Stimulated activated CD4-positive, alpha-beta T cell treated with anti-CD3 and anti-CD28 coated beads, Interleukin-2, amount 100 ng/mL, for 24 hours (primary cell): Measurements from ENCODE around the gene S100A10.

Experiments used
- DNase-seq, 2 donors: peaks; one replicate each; pipeline ENCODE4 v3.0.0-alpha.2; 2020

Gene S100A10

DNA sequence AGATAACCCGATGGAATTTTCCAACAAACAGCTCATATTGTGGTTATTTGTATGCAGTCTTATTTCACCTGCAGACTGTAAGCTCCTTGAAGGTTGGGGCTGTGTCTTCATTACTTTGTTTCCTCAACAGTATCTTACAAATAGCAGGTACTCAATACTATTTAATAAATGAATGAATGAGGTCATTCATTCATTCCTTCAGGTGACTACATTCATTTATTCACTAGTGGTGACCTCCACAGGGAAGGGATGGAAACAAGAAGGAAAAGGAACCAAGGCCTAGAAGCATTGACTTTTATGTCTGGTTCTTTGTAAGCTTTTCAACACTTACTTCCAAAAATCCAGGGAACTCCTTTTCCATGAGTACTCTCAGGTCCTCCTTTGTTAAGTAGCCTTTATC, 7.9 kb downstream of the S100A10 start:
- no peak for DNase-seq

DNA sequence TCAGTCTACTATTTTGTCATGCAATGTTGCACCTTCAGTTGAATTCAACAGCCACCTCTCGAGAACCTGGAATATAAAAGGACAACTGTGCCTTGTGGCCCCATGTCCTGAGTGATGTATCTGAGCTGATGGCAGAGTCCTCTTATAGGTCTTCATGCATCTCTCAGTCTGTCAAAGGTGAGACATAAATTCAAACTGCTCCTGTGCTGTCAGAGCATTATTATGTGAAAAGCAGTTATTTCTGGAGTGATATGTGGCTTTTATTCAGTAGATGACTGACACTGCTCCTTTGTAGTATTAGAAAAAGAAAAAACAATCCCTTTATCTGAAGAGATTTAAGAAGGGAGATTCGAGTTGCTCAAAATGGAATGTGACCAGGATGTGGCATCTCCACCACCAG, 8.4 kb downstream of the S100A10 start:
- DNase-seq: no peak

DNA sequence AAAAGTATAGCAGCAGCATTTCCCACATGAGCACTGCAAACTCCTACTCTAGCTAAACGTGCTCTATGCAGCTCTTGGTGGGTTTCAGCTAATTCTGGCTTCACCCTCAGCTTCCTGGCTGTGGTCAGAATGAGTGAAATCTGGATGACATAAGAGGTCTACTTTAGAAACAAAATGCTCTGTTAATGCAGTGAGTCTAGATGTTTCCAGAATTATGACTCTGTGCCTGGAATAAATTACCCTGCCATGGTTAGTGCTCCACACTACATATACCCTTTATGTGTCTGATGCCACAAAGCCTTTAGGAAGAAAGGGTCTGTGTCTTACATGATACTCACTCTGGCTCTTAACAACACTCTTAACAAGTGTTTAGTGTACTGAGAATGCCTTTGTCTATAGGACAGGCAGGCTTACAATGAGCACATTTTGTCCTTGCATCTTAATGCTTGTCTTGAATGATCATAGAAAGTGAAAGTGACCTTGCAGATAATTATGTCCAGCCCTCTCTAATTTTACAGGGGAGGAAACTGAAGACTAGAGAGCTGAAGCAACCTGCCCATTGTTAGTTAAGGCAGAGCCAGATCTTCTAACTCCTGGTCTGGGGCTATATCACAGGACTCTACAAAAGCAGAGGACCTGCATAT, 9.2 kb downstream of the S100A10 start:
- peak; percentile 34 to 42 for DNase-seq

DNA sequence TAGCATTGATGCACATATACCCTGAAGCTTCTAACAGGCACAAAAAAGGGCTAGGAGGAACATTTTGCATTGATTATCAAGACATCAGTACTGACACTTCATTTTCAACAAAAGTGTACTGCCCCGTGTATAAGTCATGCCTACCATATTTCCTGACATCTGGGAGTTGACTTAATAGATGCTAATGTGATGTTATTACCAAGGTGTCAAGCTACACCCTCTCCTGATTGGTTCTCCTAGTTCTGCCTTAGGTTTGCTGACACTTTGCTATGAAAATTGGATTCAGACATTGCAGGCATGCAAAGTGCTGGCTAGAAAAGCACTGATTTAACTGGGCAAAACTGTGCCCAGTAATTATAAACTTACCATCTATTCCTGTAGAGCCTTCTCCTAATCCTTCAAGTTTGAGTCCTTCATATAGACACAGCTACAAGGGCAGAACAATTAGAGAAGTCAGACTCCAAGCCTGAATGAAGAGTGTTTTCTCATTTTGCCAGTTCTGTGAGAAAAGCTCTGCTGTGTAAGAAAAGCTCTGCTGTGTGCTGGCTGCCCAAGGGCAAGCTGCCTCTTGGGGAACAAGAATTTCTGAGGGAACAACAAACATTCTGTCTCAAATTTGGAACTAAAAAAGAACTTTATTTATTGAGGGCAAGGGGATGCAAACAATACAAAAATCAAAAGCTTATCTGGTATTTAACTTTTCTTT, 11.2 kb downstream of the S100A10 start:
- DNase-seq: no peak

DNA sequence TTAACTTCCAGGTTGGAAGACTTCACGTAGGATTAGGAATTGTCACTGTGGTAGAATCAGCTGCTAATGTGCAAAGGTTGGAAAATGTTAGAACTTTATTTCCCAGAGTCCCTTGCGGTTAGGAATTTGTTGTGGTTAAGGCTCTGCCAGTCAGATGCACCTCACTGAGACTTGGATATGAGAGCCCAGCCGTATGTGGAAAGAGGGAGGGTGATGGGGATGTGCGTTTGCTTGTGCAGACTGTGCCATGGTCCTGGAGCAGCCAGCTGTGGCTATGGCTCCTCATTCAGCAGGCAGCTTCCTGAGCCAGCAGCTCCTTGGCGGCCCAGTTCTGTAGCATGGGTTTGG, 12.5 kb downstream of the S100A10 start:
- no peak for DNase-seq

DNA sequence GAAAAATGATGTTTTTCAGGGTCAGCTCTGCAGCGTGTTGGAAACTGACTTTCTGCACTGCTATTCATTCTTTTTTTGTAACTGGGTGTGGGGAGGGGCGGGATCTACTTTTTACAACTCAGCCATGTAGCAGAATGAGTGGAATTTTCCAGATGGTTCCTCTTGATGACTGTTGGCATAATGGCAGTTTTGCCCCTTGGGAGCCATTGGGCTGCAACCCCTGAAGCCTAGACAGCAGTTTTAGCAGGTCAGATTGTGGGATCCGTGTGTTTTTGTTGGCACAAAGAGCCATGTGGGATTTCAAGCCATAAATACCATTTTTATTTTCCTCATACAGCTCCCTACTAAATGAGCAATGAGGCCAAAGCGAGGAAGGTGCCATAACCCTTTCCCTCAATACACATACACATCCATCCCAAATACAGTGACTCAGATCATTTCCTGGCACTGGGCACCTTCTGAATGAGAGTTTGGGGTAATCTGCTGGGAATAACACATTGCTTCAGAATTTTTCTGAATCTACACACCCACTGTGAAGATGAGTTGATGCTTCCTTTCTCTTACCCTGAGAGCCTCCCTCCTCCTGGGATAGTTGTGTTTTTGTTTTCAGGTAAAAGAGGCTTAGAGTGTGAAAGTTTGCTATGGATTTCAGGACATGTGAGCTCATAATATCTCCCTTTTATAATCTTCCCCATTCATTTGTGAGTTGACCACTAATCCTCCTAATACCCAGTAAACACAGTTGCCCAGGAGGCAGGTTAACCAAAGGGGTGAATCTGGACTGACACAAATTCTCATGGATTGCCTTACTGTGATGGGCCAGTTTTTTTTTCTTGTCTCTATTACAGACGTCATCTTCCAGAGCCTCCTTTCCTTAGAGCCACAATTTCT, 13.1 kb downstream of the S100A10 start:
- DNase-seq: no peak

DNA sequence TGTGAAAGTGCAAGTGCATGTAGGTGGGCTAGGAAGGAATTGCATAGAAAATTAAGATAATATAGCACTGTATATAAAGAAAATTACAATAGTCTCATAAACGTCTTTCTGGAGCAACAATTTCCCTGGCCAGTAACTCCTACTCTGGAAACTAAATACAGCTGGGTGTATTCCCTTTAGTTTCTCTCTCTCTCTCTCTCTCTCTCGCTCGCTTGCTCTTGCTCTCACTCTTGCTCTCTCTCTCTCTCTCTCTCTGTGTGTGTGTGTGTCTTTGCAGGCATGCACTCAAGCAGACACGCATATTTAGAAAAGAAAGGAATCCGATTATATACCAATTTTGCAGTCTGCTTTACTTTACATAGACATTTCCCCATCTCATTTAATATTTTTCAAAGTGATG, 14.7 kb downstream of the S100A10 start:
- DNase-seq: no peak

DNA sequence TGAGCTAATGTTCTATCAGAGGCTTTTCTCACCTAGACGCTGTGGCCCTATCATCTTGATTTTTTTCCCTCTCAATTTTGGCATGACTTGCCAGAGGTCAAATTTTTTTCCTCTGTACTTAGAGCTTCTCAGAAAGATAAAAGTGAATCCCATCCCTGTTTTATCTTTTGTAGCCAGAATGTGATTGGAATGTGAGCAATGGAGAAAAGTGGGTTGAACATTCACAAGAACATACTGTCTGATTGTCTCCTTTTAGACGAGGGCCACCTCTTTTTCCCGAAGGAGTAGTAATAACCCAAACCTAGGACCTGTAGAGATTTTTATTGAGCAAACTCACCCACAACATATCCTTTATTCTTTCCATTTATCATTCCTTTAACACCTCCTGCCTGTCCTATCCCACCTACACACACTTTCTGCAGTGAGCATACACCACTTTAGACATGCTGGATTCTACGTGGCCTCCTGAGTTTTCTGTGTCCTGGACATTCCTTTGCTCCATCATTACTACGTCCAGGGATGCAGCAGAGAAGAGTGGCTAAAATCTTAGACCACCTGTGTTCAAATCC, 15.9 kb downstream of the S100A10 start:
- no peak for DNase-seq

DNA sequence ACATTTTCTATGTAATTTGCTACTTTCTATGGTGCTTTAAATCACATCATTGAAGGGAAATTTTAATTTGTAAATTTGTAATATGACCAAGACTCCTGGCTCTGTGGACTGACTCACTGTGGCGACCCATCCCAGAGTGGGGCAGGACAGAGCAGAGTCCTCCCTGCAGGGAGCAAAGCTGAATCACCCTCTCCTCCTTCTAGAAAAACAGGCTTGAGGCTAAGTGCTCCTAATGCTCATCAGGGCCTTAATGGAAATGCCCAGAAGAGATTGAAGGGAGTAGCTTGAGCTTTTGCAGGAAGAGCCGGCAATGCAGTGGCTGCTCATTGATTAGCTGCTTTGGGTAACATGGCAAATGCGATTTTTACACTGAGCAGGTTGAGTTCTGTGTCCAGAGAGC, 16.8 kb downstream of the S100A10 start:
- DNase-seq: no peak

DNA sequence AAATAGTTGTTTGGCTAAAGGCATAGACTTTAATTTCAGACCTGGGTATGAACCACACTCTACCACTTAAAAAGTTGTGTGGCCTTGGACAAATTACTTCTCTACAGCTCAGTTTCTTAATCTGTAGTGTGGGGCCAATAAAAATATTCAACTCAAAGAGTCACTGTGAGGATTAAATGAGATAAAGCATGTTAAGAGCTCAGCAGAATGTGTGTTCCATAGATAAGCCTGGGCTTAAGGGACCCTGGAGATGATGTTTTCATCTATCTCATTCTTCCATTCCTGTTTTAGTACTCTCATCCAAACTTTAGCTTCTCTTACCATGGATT, 17.7 kb downstream of the S100A10 start:
- DNase-seq: no peak

DNA sequence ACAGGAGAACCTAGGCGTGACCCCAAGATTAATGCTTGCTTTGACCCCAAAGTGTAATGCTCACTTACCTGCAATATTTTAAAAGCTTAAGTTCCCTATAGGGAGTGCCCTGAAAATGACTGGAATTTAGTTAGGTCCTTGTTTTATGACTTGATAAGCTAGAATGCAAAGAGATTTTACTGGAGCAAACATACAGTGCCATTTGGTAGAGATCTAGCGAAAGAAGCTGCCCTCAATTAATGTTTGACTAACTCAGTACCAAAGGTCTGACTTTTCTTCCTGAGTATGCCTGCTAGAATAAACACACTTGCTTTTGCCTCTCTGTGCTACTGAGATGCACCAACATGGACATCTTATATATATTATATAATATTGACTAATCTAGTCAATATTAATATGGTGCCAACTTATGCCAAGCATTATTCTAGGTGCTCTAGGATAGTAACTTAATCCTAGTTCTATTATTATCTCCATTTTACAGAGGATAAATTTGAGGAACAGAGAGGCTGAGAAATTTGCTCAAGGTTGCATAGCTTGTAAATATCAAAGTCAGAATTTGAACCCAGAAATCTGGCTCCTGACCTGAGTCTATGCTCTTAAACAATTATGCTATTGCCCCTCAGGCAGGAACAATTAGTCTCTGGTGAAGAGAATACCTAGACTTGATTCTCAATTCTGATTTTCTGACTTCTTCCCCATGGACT, 18.2 kb downstream of the S100A10 start:
- DNase-seq: no peak

DNA sequence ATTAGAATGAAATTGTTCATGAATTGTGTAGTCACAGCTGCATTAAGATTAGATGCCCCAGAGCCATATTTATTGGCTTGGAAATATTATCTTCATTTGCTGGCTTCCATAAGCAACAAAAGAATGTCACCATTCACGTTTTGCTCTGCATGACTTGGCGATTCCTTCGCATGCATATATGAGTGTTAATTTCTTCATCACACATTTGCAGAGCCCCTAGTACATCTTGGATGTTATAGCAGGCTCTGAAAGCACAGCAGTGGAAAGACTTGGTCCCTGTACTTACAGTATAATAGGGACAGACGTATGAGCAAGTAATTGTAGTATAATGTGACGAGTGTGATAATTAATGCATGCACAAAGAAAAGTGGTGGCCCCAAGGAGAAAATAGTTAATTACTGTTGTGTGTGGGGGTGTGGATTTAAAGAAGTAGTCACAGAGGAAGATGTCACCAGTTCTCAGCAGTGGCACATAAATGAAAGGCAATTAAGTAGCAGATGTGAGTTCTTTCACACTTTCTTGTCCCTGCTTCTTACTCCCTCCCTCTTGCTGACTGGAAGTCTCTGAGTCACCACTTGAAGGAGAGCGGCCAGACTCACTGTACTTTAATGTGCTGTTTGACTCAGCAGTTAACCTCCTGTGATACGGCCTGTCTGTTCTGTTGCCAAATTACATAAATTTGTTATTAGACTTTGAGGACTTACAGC, 21.0 kb downstream of the S100A10 start:
- peak; percentile 28 to 42 for DNase-seq

DNA sequence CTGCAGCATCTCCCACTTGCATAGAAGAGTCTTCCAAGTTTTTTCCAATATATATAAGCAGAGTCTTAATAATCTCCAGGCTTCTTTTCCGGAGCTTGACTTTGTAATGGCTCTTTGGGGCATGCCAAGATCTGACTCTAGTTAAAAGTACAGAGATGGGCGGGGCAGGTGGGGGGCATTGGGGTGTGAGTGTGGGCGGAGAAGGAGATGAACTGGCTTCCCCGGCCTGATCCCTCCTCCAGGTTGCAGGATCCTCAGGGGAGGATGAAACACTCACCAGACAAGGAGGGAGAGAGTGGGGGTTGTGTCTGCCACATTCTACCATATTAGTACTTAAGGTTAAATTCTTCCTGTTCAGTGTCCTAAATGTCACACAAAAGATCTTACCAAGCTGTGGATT, 23.0 kb downstream of the S100A10 start:
- no peak for DNase-seq

DNA sequence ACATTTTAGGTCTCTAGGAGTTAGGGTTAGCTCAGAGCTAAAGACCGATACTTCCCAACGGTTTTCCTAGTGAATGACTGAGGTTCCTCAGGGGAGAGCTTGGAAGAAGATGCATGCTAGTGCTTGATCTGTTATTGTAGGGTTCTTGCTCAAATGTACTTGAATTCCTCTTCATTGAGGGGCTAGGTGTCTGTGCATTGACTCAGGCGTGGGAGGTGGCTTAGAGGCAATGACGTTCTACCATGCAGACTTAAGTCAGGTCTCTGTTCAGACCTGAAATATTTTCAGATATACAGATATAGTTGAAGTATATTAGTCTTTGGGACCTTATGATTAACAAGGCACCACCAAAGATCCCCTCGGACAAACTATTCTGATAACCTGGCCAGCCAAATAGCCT, 23.5 kb downstream of the S100A10 start:
- no peak for DNase-seq

DNA sequence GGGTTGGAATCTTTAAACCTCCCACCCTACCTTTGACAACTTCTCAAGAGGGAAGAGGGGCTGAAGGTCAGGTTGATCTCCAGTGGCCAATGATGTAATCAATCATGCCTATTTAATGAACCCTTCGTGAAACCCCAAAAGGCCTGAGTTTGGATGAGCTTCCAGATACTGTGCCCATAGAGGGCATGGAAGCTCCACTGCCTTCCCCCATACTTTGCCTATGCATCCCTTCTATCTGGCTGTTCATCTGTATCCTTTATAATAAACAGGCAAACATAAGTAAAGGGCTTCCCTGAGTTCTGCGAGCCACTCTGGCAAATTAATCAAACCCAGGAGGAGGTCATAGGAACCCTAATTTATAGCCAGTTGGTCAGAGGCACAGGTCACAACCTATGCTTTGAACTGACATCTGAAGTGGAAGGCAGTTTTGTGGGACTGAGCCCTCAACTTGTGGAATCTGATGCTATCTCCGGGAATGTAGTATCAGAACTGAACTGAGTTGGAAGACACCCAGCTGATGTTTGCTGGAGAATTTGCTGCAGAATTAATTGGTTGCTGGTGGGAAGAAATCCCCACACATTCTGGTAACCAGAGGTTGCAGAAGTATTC, 24.8 kb downstream of the S100A10 start:
- no peak for DNase-seq

DNA sequence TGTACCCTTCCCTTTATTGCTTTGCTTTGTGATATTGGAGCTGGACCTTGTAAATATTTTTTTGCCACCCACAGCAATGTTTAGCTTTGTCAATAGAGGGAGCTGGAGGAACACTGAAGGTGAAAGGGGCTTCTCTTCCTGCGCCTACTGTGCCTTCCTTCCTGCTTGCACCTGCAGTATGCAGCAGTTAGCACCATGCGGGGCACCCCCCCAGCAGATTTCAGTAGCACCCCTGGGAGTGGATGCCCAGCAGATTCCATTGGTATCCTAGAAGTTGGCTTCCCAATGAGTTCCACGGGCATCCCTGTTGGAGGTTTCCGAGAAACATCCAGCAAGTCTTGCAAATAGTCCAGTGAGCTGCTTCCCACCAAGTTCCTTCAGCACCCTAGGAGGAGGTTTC, 25.6 kb downstream of the S100A10 start:
- DNase-seq: peak; percentile 32 to 48

DNA sequence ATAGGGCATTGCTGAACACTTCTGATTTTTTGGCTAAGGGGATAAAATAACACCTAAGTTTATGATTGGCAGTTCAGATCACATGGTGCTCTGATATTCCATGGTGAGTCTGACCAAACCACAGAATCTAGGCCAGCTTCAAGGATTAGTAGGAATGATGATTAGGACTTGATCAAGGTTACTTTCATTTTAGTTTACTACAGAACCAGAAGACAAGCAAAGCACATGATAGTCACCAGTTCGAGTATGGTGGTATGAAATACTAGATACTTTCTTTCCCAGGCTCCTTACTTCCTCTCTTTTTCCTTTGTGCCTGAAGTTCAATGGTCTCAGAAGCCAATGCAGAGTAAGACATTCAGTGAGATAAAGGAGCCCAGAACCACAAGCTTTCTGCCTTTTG, 26.6 kb downstream of the S100A10 start:
- DNase-seq: no peak

DNA sequence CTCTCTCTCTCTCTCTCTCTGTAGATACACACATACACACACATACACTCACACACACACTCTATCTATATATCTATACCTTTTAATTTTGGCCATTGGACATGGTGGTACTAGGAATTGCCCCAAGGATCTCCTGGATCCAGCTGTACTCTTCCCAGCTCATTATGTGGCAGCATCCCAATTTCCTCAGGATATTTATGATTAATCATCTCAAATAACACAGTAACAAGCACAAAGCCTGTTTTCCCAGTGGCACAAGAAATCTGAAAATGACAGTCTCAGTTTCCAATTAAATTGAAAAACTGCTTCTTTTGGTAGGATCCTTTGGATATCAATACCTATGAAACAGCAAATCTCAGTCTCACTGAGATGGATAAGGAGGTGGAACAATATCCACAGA, 27.6 kb downstream of the S100A10 start:
- no peak for DNase-seq

DNA sequence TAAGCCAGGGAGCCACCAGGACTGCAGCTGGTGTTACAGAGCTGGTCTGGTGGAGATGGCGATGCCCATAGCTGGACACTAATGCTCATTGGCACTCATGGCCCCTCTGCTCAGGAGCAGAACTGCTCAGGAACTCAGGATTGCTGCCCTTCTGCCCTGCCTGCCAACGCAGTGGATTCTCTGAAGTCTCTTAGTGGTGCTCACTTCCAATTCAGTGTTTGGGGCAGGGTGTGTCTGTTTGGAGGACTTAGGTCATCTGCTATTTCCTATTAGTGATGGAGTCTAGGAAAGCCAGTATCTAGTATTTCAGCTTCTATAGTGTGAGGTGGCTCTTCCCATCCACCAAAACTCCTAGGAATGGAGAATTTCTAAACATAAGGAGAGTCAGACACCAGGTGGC, 29.1 kb downstream of the S100A10 start:
- no peak for DNase-seq

DNA sequence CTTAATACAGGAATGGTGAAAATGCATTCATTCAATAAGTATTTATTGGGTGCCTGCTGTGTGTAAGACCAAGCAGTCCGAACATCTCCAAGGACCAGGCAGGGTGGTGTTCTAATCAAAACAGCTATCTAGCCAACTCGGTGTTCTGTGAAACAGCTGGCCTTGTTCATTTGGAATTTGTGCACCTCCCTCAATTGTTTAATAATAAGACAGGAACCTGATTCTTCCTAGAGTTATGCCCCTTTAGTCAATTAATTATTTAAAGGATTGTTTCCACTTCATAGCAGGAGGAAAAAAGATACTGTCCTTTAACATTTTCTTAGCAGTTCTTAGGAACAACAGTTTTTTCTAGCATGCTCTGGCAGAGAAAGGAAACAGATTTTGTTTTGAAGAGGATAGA, 30.4 kb downstream of the S100A10 start:
- no peak for DNase-seq

DNA sequence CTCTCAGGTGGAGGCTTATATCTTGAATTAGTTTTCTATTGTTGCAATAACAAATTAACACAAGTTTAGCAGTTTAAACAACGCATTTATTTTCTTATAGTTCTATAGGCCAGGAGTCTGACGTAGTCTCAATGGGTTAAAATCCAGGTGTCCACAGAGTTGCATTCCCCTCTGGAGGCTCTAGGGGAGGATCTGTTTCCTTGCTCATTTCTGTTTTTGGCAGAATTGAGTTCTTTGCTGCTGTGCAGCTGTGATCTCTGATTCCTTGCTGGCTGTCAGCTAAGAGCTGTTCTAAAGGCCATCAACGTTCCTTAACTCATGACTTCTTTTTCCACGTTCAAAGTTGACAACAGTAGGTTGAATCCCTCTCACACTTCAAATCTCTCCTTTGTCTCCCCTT, 31.8 kb downstream of the S100A10 start:
- no peak for DNase-seq
